Adrenal gland (tissue), 12 donors: ENCODE data around the gene CABP1. TPM values are rescaled to one million over a fixed set of nuclear protein-coding genes. Genes with fewer than 3 reads are reported as not detected.
"Not testable (repeated sequence)": the region's sequence is repeated elsewhere in the genome, so short reads cannot be mapped to it uniquely, and the experiment has no call there.

ENCODE experiments used
- DNase-seq, 7 donors: peaks; one replicate each; pipeline ENCODE4 v3.0.0-alpha.2; 2019 to 2020
- H3K27ac ChIP-seq, 5 donors: fragments of 200-600 bp; sonication (generic) in 4 of 5; 1 replicate in 3 of 5; 2 replicates in 2 of 5; pipeline versions ENCODE4 v1.5.1 to v1.8.0; 2016 to 2020; ENCODE audit warnings: mild to moderate bottlenecking in 1 of 5
- H3K27me3 ChIP-seq: fragments of 200-600 bp; 2 replicates; pipeline ENCODE4 v1.8.0; 2021
- H3K36me3 ChIP-seq, 2 donors: fragments of 200-600 bp; replicated peaks in 1 of 2; 1 replicate in 1 of 2; 2 replicates in 1 of 2; pipeline versions ENCODE4 v1.5.1 to v1.8.0; 2018 to 2022
- H3K4me1 ChIP-seq, 2 donors: fragments of 200-600 bp; replicated peaks in 1 of 2; 1 replicate in 1 of 2; 2 replicates in 1 of 2; pipeline versions ENCODE4 v1.5.1 to v1.8.0; 2018 to 2021
- H3K4me3 ChIP-seq, 4 donors: fragments of 200-600 bp; sonication (generic) in 3 of 4; one replicate each; pipeline ENCODE4 v1.5.1; 2016 to 2018
- H3K9me3 ChIP-seq, 3 donors: fragments of 200-600 bp; sonication (generic) in 1 of 3; replicated peaks in 1 of 3; 1 replicate in 2 of 3; 2 replicates in 1 of 3; pipeline versions ENCODE4 v1.5.1 to v1.8.0; 2016 to 2021
- CTCF ChIP-seq, 6 experiments: fragments of 450-650 bp in 4 of 6; fragments of 200-600 bp in 2 of 6; sonication (generic) in 1 of 6; IDR thresholded peaks; 1 replicate in 5 of 6; 2 replicates in 1 of 6; pipeline versions ENCODE4 v1.5.1 to v1.8.0; 2016 to 2021; ENCODE audit warnings: antibody characterized with exemption in 6 of 6, mild to moderate bottlenecking in 2 of 6, moderate library complexity in 1 of 6
- POLR2A ChIP-seq, 2 donors: fragments of 450-650 bp; IDR thresholded peaks; one replicate each; pipeline ENCODE4 v1.6.1; 2017; ENCODE audit warnings: antibody characterized with exemption in 2 of 2, mild to moderate bottlenecking in 2 of 2, moderate library complexity in 1 of 2
- WGBS, 4 donors: extraction: QIAGEN DNeasy Blood & Tissue Kit in 2 of 4; methylation state at CpG; one replicate each; pipeline versions ENCODE4 v1.1.5 to v1.1.7; 2013 to 2017; 5-methylcytosine and 5-hydroxymethylcytosine counted together
- intact Hi-C, 2 donors: fragments of 100-400 bp; cut with DNase I; formaldehyde crosslinking; loops; one replicate each; pipeline versions ENCODE4 v1.14.1 to v1.15.0; 2022 to 2023
- polyA plus RNA-seq, 3 donors: library from polyadenylated mRNA; stranded (reverse); fragments of 200-250 nt in 2 of 3; fragments of 350-450 nt in 1 of 3; fragmentation: Illumina TruSeq in 1 of 3; extraction: RNeasy Lipid Tissue Mini Kit (QIAGEN cat#74804) in 1 of 3; gene quantifications; one replicate each; pipeline ENCODE4 v1.2.3, GENCODE V29; 2013 to 2014
- total RNA-seq, 9 donors: library from RNA; depleted of rRNA in 4 of 9; stranded (reverse); fragments of >200 nt in 4 of 9; fragments of 120-200 nt in 1 of 9; fragmentation: NEBNext Ultra II Directional in 1 of 9; extraction: Animal tissue kit (Norgen Biotek cat#: 25700) in 1 of 9; gene quantifications; one replicate each; pipeline versions ENCODE4 v1.1.0 to v1.2.4, GENCODE V29; 2013 to 2023
- donor health status: healthy with polysubstance abuse.
- donor health status: Bipolar disorder and iron deficiency.
- donor health status: DM: yes; HTN: yes; CAD: no.
- donor health status: DM: no; HTN: no; CAD: no.
- donor health status: DM: no; HTN: no; CAD: no.
- donor health status: DM: yes; HTN: yes; CAD: no.

Gene CABP1
- total and polyA plus RNA-seq, 12 donors: 0.42 to 5.1 (median 2.3) TPM; not detected in 1

GRCh38 chr12:120602416-120602815 is 38.0 kb upstream of the CABP1 start:
- 24 to 52% (median 33%) methylated on average over 5 of the region's 5 CpGs for WGBS, 4 donors
- H3K4me3 ChIP-seq, H3K36me3 ChIP-seq, H3K27me3 ChIP-seq, H3K9me3 ChIP-seq: not testable (repeated sequence)
- H3K4me1 ChIP-seq: peaks cover 13 to 19% of the 10 kb centered on the region in 2 donors
- TF ChIP-seq POLR2A (IDR thresholded peaks at IDR 0.05): peak in 1 of 2 donors; percentile 18
- intact Hi-C loops: loop anchor here in 1 of 2 donors (10.0 kb wide), 1 partner anchor 492 kb away; no protein-coding TSS in a partner anchor
- DNase-seq: peak; percentile 29 to 71 (median 69)
- peak overlapping the region in 1 of 5 donors; percentile 50 for H3K27ac ChIP-seq

GRCh38 chr12:120610560-120610959 is 29.9 kb upstream of the CABP1 start:
- DNase-seq: no peak
- no peak for TF ChIP-seq POLR2A (IDR thresholded peaks at IDR 0.05)
- TF ChIP-seq CTCF (IDR thresholded peaks at IDR 0.05): no peak
- Histone ChIP-seq H3K9me3 (no peaks in the 10 kb centered on the region), H3K27me3 (no peaks in the 10 kb centered on the region), H3K36me3 (no peaks in the 10 kb centered on the region), H3K4me3 (no peak overlapping the region), H3K4me1 (no peaks in the 10 kb centered on the region), H3K27ac (no peak overlapping the region)
- 69 to 77% (median 70%) methylated on average over 4 of the region's 4 CpGs for WGBS, 4 donors
- intact Hi-C loops: no loop called here

GRCh38 chr12:120611534-120611933 is 28.9 kb upstream of the CABP1 start:
- DNase-seq, H3K36me3 ChIP-seq, H3K9me3 ChIP-seq, H3K27me3 ChIP-seq, intact Hi-C loops, H3K27ac ChIP-seq, H3K4me1 ChIP-seq, H3K4me3 ChIP-seq: not testable (repeated sequence)
- 60 to 90% (median 87%) methylated on average over 1 of the region's 1 CpG for WGBS, 4 donors

- H3K4me3 ChIP-seq: no peak overlapping the region
- no peak for TF ChIP-seq CTCF (IDR thresholded peaks at IDR 0.05)
- TF ChIP-seq POLR2A (IDR thresholded peaks at IDR 0.05): no peak
- no peaks in the 10 kb centered on the region for H3K27me3 ChIP-seq
- H3K27ac ChIP-seq: no peak overlapping the region
- H3K9me3 ChIP-seq: no peaks in the 10 kb centered on the region
- no peak for DNase-seq
- H3K4me1 ChIP-seq: no peaks in the 10 kb centered on the region
- intact Hi-C loops: no loop called here
- no peaks in the 10 kb centered on the region for H3K36me3 ChIP-seq
Measured at GRCh38 chr12:120614848-120615247, 25.6 kb upstream of the CABP1 start.

- 77 to 84% (median 81%) methylated on average over 3 of the region's 3 CpGs for WGBS, 4 donors
- DNase-seq, intact Hi-C loops: not testable (repeated sequence)
Measured at GRCh38 chr12:120617193-120617592, 23.2 kb upstream of the CABP1 start.

GRCh38 chr12:120617767-120618166 is 22.7 kb upstream of the CABP1 start:
- H3K9me3 ChIP-seq, intact Hi-C loops, H3K27ac ChIP-seq, H3K36me3 ChIP-seq, DNase-seq, H3K4me1 ChIP-seq, H3K27me3 ChIP-seq, H3K4me3 ChIP-seq: not testable (repeated sequence)
- WGBS, 4 donors: 91 to 98% (median 97%) methylated on average over 4 of the region's 4 CpGs

More at GRCh38 chr12:120617193-120617592, 23.2 kb upstream of the CABP1 start:
- not testable (repeated sequence) for H3K9me3 ChIP-seq, H3K4me1 ChIP-seq, H3K36me3 ChIP-seq, H3K27me3 ChIP-seq, H3K27ac ChIP-seq, H3K4me3 ChIP-seq
